NCI-H1105 treated with DMSO at 0.1 percent for 48 hours (cell line): ENCODE measurements around the gene ZNF385B.
"Not testable (repeated sequence)": the region's sequence is repeated elsewhere in the genome, so short reads cannot be mapped to it uniquely, and the experiment has no call there.

Experiments used
- DNase-seq: peaks from one replicate; lab custom pipeline; 2025; lab: John Stamatoyannopoulos, UW

The ZNF385B gene

GRCh38 chr2:179631769-179632385 is 229.5 kb downstream of the ZNF385B start:
- not testable (repeated sequence) for DNase-seq

DNA sequence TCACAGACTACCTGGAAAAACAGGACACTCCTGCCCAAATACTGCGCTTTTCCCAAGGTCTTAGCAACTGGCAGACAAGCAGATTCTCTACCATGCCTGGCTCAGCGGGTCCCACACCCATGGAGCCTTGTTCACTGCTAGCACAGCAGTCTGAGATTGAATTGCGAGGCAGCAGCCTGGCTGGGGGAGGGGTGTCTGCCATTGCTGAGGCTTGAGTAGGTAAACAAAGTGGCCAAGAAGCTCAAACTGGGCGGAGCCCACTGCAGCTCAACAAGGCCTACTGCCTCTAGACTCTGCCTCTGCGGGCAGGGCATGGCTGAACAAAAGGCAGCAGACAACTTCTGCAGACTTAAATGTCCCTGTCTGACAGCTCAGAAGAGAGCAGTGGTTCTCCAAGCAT is 231.6 kb downstream of the ZNF385B start:
- not testable (repeated sequence) for DNase-seq

GRCh38 chr2:179626261-179626660 is 235.2 kb downstream of the ZNF385B start:
- no peak for DNase-seq

DNA sequence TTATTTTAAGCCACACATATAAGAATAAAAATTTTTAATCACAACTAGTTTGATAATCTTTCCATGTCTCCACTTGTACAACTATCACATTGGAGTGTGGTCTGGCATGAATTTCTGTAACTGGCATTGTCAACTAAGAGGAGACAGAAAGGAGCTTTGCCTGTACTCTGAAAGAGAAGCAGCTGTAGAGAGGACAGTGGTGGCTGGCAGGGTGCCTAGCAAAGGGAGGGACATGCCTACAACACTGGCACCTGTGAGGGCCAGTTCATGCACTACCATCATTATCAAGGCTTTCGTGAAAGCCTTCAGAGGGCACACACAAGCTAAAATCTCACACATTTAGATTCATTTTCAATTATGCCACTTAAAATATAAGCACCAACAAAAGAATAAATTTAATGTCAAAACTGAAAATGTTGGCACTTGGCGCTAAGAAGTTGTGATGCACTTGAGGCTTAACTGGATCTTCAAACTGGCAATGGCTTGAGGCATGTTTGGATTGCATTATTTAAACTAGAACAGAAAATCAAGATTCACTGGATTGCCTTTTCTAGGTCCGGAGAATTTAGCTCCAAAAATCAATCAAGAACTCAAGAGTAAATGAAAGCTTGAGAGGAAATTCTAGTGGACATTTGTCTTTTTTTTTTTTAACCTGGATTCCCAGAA is 238.6 kb downstream of the ZNF385B start:
- DNase-seq: no peak

DNA sequence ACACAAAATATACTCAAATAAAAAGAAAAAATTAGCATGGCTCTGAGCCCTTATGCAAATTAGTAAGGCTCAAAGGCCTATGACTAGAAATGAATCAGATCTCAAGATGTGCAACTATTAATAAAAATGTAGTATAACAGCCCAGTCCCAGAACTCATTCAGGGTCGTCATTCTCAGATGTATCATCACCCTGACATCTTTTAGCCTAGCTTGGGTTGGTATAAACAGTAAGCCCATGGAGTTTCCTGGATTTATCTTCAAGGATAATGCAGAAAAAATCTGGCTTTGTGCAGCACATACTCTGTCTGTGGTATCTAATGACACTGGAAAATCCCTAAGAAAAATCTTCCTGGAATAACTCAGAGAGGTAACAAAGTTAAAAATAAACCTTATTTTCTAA is 239.3 kb downstream of the ZNF385B start:
- no peak for DNase-seq

GRCh38 chr2:179619947-179620467 is 241.4 kb downstream of the ZNF385B start:
- DNase-seq: no peak

DNA sequence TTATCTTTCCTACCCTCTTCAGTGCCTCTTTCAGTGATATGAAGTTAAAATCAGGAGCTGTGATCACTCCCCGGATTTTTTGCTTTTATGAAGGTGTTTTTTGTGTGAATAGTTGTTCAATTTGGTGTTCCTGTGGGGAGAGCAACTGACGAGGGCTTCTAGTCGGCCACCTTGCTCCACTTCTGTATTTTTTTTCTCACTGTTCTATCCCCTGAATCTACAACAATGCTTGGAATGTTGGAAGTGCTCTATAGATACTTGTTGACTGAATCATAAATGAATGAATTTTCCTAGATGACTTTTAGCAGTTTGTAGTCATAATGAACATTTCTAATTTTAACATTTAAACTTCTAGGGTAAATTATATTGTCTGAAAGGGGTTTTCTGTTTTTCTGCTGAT is 247.3 kb downstream of the ZNF385B start:
- DNase-seq: no peak

DNA sequence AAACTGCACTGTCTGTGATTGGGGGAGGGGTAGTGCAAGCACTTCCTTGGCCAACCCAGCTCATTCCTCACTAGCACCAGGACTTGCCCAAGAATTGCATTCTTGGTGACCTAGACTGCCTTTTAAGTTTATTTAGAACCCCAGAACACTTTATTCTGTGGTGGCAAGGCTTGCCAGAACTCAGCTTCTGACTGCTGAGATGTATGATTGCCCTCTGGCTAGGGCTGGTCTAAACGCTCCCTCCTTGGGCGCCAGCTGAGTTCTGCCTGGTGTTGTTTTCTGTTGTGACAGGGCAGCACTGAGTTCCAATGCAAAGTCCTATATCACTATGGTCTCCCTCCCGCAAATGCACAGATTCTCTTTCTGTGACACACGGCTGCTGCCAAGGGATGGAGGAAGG is 247.7 kb downstream of the ZNF385B start:
- DNase-seq: no peak

- DNase-seq: no peak
These were observed 248.1 kb downstream of the ZNF385B start for GRCh38 chr2:179613299-179613651.

DNA sequence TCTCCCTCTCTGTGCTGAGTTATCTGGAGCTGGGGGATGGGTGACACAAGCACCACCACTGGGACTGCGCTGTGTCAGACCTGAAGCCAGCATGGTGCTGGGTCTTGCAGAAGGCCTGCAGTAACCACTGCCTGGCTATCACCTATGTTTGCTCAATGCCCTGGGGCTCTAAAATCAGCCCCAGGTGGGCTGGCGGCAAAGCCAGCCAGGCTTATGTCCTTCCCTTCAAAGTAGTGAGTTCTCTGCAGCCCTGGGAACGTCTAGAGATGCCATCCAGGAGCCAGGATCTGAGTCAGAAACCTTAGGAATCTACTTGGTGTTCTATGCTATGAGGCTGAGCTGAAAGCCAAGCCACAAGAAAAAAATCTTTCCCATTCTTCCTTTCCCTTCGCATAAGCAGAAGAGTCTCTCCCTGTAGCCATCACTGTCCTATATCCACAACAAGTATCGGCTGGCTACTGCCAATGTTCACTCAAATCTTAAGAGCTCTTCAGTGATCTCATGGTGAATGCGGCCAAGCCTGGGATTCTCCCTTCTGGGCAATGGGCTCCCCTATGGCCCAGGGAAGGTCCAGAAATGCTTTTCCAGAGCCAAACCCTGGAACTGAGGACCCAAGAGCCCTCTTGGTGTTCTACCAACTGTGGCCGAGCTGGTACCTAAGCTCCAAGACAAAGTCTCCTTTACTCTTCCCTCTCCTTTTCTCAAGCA is 248.7 kb downstream of the ZNF385B start:
- DNase-seq: no peak

DNA sequence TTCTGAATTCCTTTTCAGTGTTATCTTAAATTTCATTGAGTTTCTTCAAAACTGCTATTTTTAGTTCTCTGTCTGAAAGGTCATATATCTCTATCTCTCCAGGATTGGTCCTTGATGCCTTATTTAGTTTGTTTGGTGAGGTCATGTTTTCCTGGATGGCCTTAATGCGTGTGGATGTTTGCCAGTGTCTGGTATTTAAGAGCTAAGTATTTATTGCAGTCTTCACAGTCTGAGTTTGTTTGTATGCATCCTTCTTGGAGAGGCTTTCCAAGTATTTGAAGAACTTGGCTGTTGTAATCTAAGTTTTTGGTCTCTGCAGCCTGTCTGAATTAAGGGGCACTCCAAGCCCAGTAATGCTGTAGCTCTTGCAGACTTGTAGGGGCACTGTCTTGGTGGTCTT is 249.3 kb downstream of the ZNF385B start:
- DNase-seq: no peak

GRCh38 chr2:179606141-179606540 is 255.3 kb downstream of the ZNF385B start:
- no peak for DNase-seq

DNA sequence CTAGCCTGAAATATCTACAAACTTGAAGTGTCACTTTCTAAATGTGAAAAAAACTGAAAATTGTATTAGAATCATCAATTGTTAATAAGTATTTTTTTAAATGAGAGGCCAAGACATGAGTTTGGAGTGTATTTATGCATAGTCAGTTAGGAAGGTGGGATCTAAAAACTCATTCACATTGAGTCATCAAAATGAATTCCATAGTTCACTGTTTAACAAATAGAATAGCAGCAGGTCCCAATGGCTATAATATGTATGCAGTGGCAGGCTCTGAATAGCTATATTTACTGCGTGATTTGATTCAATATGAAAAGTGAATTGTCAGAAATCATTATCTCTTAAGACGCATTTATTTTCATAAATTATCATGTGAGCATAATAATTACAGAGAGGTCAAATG is 256.1 kb downstream of the ZNF385B start:
- DNase-seq: no peak

DNA sequence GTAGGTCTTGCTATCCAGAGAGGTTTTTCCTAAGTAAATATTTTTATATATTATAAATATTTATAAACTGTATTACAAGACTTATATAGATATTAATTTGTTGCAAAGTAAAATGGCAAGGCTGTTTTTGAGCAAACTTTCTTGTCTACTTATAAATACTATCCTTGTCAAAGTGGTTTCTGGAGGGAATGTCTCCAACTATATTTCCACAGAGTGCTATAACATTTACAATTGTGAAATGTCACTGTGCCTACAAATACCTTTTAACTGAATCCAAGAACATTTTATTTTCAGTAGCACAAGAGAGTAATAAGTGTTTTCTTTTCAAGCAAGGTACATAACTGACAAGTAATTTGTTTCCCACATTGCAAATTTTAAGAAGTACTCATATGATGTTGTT is 256.8 kb downstream of the ZNF385B start:
- DNase-seq: no peak

- no peak for DNase-seq
These were observed 259.0 kb downstream of the ZNF385B start for GRCh38 chr2:179602452-179602851.

- no peak for DNase-seq
These were observed 265.4 kb downstream of the ZNF385B start for GRCh38 chr2:179596018-179596417.

DNA sequence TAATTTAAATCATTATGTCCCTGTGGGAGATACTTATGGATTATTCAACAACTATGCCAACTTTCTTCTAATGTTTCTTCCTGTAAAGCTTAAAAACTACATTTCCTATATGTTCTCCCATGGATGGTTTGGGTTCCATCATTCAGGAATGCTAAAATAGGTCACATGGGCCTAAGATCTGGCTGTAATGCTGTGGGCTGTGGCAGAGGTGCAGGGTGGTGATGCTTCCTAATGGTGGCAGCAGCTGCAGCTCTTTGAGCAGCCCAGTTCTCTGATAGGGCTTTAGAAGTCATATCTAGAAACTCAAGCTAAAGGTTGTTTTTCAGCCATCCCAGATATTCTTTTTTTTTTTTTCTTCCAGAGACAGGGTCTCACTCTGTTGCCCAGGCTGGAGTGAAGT is 266.1 kb downstream of the ZNF385B start:
- DNase-seq: no peak

- no peak for DNase-seq
These were observed 266.9 kb downstream of the ZNF385B start for GRCh38 chr2:179594268-179595112.

- no peak for DNase-seq
These were observed 268.1 kb downstream of the ZNF385B start for GRCh38 chr2:179593323-179593722.

GRCh38 chr2:179592167-179592936 is 269.1 kb downstream of the ZNF385B start:
- DNase-seq: no peak

DNA sequence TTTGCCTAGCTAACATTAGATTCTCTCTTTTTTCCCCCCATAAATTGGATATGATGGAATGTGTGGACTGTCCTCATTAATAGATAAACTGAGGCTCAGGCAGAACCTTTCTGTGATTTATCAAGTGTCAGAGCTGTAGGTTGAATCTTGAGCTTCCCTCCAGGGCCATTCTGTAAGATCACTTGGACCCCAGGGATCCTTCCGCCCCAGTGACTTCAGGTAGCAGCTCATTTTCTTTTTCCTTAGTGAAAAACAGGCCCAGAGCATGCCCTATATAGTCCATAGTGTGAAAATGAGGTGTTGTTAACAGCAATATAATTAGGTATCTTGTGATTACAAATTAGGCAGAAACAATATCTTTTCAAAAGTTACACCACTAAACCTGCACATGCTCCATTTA is 269.7 kb downstream of the ZNF385B start:
- DNase-seq: no peak
